ENCODE results near the gene REV3L.
"Not testable (repeated sequence)": the region's sequence is repeated elsewhere in the genome, so short reads cannot be mapped to it uniquely, and the experiment has no call there.

REV3L gene, protein sequence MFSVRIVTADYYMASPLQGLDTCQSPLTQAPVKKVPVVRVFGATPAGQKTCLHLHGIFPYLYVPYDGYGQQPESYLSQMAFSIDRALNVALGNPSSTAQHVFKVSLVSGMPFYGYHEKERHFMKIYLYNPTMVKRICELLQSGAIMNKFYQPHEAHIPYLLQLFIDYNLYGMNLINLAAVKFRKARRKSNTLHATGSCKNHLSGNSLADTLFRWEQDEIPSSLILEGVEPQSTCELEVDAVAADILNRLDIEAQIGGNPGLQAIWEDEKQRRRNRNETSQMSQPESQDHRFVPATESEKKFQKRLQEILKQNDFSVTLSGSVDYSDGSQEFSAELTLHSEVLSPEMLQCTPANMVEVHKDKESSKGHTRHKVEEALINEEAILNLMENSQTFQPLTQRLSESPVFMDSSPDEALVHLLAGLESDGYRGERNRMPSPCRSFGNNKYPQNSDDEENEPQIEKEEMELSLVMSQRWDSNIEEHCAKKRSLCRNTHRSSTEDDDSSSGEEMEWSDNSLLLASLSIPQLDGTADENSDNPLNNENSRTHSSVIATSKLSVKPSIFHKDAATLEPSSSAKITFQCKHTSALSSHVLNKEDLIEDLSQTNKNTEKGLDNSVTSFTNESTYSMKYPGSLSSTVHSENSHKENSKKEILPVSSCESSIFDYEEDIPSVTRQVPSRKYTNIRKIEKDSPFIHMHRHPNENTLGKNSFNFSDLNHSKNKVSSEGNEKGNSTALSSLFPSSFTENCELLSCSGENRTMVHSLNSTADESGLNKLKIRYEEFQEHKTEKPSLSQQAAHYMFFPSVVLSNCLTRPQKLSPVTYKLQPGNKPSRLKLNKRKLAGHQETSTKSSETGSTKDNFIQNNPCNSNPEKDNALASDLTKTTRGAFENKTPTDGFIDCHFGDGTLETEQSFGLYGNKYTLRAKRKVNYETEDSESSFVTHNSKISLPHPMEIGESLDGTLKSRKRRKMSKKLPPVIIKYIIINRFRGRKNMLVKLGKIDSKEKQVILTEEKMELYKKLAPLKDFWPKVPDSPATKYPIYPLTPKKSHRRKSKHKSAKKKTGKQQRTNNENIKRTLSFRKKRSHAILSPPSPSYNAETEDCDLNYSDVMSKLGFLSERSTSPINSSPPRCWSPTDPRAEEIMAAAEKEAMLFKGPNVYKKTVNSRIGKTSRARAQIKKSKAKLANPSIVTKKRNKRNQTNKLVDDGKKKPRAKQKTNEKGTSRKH (N-terminal part only)

DNA sequence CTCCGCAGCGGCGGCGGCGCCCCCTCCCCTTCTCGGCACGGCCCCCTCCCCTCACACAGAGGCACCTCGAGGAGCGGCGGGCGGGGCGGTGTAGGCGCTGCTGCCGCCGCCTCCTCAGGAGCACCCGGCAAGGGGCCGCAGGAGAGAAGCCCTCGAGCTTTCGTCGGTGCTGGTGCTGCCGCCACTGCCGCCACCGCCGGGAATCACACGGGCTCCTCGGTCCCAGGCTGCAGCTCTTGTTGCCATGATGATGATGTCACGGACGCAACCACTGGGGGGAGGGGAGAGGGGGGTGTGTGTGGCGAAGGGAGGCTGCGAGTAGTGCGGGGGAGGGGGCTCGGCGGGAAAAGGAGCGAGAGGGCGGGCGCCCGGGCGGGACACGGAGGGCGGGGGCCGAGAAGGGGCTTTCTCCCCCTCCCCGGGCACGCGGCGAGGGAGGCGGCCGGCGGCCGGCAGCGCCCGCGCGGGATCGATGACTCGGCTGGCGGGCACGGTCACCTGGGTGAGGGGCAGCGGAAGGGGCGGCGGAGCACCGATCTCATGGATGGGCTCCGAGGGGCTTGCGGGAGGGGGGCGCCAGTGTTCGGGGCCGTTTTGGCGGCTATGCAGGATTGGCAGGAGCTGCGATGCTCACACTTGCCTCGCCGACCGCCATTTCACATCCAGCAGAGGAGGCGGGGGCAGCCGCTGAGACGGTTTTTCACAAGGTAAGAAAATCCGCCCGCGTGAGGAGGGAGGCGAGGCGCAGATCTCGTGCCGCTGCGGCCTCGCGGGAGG lies at the start of gene REV3L:
REV3L (minus strand) TSS at position 260 of the 777 bp plus-strand sequence. CDS start 330 bp downstream, outside the sequence.
- DNase-seq: peak; percentile 91

DNA sequence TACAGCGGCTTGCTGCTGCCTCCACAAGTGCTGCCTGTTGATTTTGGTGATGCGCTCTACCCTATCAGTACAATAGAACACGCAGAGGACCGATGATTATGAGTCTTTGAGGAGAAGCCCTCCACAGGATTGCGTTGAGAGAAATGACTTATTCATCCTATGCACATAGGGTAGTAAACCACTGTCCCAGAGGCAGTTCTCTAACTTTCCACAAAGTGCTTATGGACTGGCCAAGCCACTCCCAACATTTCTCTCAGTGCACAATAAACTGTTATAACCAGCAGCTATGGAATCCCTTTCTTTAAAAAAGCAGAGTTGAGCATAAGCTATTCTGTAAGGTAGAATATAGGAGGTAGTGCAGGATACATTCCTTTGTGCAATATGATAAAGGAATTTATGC lies 48.2 kb upstream of the REV3L start:
- peak; percentile 41 to 42 for DNase-seq

DNA sequence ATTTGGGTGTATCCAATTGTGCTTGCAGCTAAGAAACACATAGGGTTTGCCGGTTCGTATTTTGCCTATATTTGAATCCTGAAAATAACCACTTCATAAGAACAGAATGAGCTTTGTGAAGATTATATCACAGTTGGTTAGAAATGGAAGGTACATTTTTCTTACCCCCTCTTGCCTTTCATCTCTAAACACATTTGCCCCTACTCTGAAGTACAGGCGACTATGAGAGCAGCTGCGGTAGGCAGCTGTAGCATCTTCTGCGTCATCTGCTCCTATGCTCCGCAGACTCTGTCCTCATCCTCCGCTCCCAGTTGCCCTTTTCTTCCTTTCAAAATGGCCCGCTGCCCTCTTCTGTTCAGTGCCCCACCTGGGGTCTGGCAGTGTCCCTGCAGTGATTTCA lies 47.6 kb upstream of the REV3L start:
- peak; percentile 81 to 88 for DNase-seq

DNA sequence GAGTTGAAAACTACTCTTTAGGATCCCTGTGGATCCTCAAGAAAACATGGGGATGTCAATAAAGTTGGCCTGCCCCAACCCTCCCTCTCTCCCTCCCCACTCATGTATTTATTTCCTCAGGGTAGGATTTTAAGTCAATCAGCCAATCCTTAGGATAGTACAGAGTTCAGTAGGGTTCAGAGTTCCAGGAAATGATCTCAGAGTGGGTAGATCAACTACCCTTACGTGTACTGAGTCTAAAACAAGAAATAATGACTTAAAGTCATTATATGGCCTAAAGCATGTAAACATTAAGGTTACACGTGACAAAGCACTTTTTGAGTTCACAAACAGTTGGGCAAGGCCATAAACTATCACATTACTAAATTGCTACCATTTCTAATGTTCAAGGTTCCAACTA lies 47.2 kb upstream of the REV3L start:
- DNase-seq: no peak

DNA sequence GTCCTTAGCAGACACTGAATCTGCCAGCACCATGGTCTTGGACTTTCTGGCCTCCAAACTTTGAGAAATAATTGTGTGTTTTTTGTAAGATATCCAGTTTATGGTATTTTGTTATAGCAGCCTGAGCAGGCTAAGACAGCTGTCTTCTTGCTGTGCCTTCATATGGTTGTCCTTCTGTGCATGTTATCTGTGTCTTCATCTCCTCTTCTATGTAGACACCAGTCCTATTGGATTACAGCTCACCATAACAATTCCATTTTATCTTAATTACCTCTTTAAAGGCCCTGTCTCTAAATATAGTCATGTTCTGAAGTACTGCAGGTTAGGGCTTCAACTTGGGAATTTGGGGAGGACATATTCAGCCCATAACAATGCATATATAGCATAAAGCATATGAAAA lies 44.3 kb upstream of the REV3L start:
- no peak for DNase-seq

DNA sequence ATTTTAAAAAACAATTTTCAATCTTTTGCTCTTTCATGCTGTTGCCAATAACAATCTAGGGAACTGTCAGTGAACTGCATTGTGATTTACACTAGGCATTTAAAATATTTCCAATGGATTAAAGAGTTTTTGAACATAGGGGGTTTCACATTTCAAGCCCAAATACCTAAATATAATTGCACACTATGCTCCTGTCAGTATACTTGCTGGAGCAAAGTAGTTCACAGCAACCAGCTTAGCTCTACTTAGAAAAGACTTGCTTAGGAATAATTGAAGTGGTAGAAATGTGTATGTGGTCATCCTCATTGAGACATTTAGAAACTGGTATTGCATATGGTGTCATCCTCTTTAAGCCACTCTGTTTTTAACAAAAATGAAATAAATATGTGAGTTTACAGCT lies 41.7 kb upstream of the REV3L start:
- no peak for DNase-seq

DNA sequence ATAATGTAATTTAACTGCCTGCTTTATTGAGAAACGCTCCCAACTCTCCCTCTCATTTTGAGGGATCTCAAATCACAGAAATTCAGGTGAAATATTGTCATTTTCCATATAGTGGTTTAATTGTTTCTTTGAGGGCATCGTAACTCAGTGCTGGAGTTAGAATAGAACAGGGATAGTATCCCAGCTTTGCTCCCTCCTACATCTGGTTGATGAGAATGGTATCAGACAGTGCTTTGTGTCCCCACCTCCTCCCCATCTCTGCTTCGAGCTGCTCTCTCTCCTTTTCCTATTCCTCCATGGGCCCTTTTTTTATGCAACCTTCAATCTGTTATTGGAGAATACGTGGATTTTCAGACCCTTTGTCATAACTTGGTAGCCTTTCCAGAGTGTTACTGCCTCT lies 41.2 kb upstream of the REV3L start:
- DNase-seq: no peak

DNA sequence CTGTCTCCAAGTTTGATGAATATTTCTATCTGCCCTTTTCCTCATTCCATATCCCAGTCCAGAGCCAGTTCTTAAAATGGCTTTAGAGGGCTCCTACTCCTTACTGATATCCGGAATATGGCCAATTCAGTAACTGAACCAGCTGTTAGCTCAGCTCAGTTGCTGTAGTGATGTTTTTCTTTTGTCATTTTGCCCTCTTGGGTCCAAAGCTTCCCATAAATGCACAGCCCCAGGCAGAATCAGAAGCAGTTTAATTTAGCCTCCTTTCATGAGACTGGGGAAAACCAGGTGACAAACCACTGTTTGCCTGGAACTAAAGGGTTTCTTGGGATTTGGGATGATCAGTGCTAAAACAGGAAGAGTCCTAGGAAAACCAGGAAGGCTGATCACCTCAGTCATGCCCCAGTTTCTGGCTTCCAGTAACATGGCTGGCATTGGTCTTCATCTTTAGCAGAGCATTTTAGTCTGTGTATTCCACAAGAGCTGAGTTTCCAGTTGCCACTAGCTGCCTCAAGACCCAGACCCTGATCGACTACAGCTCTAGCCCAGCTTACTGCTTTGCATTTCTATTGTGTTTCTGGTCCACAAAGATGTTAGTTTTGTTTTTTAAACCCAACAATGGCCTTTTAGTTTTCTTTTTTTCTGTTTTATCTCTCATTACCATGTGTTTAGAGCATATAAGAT lies 40.6 kb upstream of the REV3L start:
- DNase-seq: no peak

DNA sequence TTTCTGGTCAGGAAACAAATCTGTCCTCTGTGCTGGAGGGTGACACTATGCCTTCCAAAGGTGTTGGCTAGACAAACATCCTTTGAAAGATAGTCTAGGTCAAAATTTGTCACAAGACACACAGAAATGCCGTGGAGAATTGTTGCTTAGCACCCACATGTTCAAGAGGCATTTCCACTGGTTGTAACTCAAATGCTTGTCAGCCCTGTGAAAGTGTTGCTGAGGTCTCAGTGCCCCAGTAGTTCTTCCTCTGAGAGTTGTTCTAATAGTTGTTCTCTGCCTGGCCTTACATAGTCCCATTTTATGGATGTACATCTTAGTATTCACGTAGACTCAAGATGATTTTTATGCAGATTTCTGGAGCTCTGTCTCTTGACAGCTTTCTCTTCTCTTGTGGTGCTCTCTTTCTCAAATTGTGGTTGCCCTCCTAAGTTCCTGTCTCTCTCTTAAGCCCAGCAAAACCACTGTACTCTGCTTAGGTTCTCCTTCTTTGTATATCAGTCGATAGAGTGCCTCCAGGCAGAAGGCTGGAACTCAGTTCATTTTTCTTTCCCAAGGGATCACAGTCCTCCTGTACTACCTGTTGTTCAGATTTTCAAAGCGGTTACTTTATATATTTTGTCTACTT lies 39.5 kb upstream of the REV3L start:
- DNase-seq: no peak

DNA sequence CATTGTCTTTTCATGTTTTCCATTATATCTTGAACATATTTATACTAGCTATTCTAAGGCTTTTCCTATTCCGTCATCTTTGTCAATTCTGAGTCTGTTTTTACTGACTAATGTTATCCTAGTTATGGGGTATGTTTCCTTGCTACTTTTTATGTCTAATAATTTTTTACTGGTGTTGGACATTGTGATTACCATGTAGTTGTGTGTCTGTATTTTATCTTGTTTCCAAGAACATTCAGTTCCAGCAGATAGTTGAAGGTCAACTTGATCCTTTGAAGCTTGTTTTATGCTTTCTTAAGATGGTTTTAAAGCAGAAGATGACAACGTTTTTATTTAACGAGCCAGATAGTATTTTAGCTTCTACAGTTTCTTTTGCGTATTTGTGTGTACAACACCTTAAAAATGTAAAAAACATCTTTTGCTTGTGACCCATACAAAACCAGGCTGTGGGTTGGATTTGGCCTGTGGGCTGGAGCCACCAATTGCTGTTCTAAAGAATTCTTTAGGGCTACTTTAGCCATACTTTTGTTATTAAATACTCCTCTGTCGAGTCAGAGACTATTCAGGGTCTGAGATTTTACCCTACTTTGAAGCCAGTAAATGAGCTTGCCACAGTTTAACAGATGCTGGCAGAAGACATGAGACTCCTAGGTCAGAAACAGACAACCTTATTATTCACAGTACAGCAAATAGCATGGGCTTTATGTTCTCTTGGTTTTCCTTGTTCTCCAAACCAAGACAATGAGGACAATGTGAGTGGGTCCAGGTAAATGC lies 38.7 kb upstream of the REV3L start:
- DNase-seq: no peak

DNA sequence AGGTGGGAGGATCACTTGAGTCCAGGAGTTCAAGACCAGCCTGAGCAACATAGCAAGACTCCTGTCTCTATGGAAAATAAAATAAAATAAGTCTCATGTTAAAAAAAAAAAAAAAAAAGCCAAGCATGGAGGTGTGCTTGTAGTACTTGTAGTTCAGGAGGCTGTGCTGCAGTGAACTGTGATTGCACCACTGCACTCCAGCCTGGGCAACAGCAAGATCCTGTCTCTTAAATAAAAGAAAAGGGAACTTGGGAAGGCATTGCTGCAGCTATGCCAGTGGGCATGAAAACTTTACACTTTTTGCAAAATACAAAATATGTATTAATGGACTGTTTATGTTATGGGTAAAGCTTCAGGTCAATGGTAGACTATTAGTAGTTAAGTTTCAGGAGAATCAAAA lies 37.5 kb upstream of the REV3L start:
- DNase-seq: no peak

DNA sequence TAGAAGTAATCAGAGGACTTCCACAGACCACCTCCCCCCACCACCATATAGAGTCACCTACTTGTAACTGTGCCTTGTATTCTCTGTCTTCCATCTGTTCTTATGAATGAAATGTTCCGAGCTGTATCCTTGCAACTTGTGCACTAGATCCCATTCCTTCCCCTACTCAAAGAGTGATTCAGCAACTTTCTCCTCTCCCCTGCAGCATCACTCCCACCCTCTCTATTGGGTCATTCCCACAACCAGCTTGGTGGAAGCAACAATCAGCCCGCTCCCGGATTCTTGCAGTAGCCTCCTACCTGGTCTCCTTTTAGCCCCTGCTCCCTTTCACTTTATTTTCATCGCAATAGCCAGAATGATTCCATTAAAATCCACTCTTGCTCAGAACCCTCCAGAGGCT lies 34.9 kb upstream of the REV3L start:
- DNase-seq: no peak

DNA sequence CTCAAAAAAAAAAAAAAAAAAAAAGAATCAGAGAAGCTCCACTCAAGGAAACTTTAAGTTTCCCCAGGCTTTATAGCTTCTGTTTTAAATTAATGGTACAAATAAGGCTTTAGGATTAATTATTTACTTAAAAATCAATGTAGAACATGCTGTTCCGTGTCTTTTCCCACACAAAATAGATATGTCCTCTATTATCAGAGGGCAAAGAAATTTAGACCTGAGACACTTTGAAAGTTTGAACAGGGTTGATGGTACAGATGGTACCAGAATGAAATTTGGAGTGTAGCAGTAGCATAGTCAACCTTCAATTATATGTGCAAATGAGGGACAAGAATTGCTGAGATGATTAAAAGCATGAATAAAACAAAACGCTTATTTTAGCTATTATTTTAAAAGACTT lies 32.2 kb upstream of the REV3L start:
- DNase-seq: no peak

DNA sequence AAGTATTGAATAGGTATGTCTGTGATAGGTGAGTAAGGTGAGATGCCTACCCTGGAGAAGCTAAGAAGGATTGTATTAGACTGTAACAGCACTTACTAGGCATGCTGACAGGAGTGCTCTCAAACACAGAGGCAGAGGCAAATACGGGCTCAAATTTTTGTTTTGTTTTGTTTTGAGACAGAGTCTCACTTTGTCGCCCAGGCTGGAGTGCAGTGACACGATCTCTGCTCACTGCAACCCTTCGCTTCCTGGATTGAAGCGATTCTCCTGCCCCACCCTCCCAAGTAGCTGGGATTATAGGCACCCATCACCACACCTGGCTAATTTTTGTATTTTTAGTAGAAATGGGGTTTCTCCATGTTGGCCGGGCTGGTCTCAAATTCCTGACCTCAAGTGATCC lies 31.5 kb upstream of the REV3L start:
- not testable (repeated sequence) for DNase-seq

DNA sequence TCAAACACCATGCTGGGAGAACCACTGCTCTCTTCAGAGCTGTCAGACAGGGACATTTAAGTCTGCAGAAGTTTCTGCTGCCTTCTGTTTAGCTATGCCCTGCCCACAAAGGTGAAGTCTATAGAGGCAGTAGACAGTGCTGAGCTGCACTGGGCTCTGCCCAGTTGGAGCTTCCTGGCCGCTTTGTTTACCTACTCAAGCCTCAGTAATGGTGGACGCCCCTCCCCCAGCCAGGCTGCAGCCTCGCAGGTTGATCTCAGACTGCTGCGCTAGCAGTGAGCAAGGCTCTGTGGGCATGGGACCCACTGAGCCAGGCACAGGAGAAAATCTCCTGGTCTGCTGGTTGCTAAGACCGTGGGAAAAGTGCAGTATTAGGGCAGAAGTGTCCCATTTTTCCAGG lies 24.2 kb upstream of the REV3L start:
- DNase-seq: peak in 1 of 2 experiments; percentile 18

DNA sequence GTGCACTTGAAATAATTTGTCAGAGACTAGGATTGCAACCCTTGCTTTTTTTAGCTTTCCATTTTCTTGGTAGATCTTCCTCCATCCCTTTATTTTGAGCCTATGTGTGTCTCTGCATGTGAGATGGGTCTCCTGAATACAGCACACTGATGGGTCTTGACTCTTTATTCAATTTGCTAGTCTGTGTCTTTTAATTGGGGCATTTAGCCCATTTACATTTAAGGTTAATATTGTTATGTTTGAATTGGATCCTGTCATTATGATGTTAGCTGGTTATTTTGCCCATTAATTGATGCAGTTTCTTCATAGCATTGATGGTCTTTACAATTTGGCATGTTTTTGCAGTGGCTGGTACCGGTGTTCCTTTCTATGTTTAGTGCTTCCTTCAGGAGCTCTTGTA lies 22.5 kb upstream of the REV3L start:
- not testable (repeated sequence) for DNase-seq

DNA sequence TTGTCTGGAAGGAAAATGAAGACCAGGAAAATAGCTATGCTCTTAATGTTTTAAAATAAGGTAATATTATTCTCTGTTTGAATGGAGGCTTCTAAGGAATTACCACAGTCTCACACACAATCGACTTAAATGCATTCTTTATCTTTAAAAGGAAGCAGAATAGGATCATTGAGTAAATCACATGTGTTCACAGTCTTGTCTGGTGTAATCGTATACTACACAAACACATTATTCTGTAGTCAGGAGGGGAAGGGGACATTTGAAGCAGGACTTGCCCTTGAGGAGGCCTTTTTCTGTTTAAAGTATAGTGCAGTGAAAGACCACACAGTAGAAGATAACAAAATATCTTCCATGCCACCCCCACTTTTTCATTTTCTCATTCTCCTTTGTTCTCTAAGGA lies 20.6 kb upstream of the REV3L start:
- DNase-seq: peak in 1 of 2 experiments; percentile 27

DNA sequence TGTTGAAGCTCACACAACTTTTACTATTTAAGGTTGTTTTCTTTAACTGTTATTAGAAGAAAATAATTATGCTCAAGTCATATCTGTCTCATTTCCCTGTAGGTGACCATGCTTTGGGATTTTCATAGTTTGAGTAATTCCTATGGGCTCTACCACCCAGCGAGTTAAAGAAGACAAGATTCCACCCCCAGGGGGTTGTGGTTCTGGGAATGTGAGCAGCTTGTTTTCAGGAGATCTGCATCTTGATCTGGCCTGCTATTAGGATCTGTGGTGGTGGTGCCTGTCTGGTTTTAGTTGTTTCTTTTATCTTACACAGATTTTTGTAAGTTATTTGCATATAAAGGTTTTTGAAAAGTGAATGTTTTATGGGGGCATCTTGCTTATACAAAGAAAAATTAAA lies 20.2 kb upstream of the REV3L start:
- DNase-seq: no peak

DNA sequence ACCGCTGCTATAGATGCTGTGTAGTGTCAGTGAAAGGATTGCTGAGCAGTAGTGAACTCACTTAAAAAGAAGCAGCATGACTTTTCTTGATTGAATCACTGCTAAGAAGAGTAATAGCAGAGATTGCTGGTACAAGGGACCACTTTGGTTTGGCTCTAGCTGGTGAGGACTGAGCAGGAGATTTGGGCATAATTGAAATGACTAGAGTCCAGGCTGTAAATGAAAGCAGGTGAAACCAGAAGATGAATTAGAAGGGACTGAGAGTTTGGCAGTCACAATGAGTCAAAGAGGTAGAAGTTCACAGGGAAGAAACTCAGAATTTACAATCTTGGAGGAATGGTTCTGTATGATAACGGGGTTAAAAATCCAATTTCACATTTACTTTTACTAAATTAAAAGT lies 19.1 kb upstream of the REV3L start:
- DNase-seq: no peak

DNA sequence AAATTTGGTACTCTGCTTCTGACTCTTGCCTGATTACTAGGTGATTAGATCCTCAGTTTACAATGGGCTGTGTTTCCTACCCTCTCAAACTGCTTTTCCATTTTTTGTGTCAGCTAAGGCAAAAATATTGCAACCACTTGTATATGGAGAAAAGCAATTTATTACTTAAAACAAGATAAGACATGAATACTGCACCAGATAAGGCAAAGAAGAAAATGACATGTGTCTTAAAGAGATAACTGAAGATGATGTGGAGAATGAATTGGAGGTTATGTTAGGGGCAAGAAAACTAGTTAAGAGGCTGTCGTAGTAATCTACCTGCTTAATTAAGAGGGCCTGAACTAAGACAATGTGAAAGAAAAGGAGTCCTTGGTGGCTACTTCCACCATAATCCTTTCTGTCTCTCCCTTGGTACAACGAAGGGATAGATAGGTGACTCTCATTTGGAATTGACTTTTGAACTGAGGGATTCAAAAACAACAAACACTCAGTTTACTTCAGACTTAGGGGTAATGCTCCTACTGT lies 16.3 kb upstream of the REV3L start:
- DNase-seq: no peak
